Neutrophil (primary cell): Measurements from ENCODE around the gene FCHSD2.

Experiments used
- H3K27ac ChIP-seq: fragments of 200-600 bp; sonication (generic); 2 replicates; pipeline ENCODE4 v1.5.1; 2016; ENCODE audit warnings: mild to moderate bottlenecking, moderate library complexity
- H3K27me3 ChIP-seq: fragments of 200-600 bp; sonication (generic); 2 replicates; pipeline ENCODE4 v1.6.0; 2016; ENCODE audit warnings: mild to moderate bottlenecking
- H3K36me3 ChIP-seq: fragments of 200-600 bp; sonication (generic); 2 replicates; pipeline ENCODE4 v1.5.1; 2017
- H3K4me1 ChIP-seq, 2 experiments: fragments of 200-600 bp in 1 of 2; sonication (generic) in 1 of 2; 1 replicate in 1 of 2; 2 replicates in 1 of 2; pipeline versions ENCODE4 v1.5.1 to v1.6.1; 2013 to 2016; ENCODE audit warnings: low read depth in 1 of 2, low read length in 1 of 2, mild to moderate bottlenecking in 1 of 2, moderate library complexity in 1 of 2; ENCODE audit not compliant: control insufficient read depth in 1 of 2, insufficient read depth in 1 of 2
- H3K4me3 ChIP-seq, 2 experiments: fragments of 200-600 bp in 1 of 2; sonication (generic) in 1 of 2; 1 replicate in 1 of 2; 2 replicates in 1 of 2; pipeline ENCODE4 v1.5.1; 2013 to 2016; ENCODE audit warnings: low read depth in 1 of 2, low read length in 1 of 2, mild to moderate bottlenecking in 1 of 2, moderate library complexity in 1 of 2
- H3K9me3 ChIP-seq: fragments of 200-600 bp; sonication (generic); 2 replicates; pipeline ENCODE4 v1.5.1; 2016
- TF ChIP-seq, protein P1 (sequence below): fragments of 200-600 bp; sonication (generic); IDR thresholded peaks from 2 replicates; pipeline ENCODE4 v1.5.1; 2016; ENCODE audit warnings: antibody characterized with exemption

The FCHSD2 gene

DNA sequence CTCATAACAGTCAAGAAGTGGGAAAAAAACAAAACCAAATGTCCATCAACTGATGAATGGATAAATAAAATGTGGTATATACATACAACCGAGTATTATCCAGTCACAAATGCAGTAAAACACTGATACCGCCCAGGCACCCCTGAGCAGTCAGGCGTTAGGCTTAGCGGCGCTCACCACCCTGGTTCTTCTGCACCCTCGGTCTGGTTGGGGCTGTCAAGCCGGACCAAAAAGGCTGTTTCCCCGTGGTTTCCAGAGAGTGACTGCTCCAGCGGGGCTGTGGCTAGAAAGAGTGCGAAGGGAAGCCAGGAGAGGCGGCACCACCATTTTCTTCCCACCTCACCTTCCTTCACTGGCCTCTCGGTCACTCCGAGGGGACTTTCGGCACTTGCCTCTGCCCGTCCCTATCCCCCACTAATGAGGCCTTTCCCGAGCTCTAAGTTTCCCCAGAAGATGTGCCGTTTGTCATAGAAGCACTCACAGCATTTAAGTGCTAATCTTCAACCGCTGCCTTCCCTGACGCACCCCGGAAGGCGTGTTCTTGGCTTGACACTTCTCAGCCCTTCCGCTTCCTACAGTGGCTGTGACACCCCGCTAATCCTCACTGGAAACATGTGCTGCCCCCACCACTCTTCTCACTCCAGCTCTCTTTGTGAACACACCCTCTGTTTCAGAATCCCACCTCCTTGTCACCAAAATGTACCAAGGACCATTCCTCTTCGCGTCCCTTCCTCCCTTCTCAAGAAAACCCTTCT lies 42.4 kb downstream of the FCHSD2 start:
- no peak overlapping the region for H3K4me3 ChIP-seq
- no peaks in the 10 kb centered on the region for H3K9me3 ChIP-seq
- TF ChIP-seq, protein P1, sequence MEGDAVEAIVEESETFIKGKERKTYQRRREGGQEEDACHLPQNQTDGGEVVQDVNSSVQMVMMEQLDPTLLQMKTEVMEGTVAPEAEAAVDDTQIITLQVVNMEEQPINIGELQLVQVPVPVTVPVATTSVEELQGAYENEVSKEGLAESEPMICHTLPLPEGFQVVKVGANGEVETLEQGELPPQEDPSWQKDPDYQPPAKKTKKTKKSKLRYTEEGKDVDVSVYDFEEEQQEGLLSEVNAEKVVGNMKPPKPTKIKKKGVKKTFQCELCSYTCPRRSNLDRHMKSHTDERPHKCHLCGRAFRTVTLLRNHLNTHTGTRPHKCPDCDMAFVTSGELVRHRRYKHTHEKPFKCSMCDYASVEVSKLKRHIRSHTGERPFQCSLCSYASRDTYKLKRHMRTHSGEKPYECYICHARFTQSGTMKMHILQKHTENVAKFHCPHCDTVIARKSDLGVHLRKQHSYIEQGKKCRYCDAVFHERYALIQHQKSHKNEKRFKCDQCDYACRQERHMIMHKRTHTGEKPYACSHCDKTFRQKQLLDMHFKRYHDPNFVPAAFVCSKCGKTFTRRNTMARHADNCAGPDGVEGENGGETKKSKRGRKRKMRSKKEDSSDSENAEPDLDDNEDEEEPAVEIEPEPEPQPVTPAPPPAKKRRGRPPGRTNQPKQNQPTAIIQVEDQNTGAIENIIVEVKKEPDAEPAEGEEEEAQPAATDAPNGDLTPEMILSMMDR = no peak
- H3K27ac ChIP-seq = peak overlapping the region; percentile 36
- H3K36me3 ChIP-seq = no peaks in the 10 kb centered on the region
- H3K4me1 ChIP-seq = peaks cover 0 to 3% of the 10 kb centered on the region in 2 experiments
- no peaks in the 10 kb centered on the region for H3K27me3 ChIP-seq

DNA sequence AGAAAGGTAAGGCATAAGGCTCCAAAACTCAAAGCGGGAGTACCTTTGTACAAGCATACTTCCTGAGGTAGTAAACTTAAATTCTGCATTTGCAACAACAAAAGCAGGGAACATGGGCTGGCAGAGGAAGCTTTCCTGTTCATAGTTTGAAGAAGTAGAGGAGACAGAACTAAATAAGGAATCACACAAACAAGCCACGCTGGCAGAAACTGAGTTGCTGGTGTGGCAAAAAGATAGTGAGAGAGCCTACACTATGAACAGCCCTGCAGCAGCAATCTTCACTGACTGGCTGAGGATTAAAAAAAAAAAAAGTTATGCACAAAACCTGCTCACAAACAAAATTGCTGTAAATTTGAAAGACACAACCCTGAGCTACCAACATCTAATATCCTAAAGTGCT lies 46.5 kb downstream of the FCHSD2 start:
- Histone ChIP-seq H3K36me3 (no peaks in the 10 kb centered on the region), H3K4me3 (no peak overlapping the region), H3K9me3 (no peaks in the 10 kb centered on the region), H3K4me1 (peaks cover 0 to 3% of the 10 kb centered on the region in 2 experiments), H3K27ac (peak overlapping the region; percentile 2), H3K27me3 (no peaks in the 10 kb centered on the region)
- TF ChIP-seq, protein P1 = no peak

DNA sequence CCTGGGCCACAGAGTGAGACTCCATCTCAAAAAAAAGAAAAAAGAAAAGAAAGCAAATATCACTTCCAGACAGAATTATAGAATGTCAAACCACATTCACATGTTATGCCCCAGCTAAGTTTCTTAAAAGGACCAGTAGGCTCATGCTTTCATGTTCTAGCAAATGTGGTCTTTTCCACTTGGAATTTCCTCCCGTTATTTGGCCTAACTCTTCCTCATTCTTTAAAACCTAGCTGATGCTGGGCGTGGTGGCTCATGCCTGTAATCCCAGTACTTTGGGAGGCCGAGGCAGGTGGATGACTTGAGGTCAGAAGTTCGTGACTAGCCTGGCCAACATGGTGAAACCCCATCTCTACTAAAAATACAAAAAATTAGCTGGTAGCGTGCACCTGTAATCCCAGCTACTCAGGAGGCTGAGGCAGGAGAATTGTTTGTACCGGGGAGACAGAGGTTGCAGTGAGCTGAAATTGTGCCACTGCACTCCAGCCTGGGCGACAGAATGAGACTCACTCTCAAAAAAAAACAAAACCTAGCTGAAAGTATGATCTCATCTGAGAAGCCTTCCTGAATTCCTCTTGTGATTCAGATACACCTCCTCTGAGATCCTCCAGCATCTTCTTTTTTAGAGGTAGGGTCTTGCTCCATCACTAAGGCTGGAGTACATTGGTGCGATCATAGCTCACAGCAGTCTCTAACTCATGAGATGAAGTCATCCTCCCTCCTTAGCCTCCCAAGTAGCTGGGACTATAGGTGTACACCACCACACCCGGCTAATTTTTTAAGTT lies 50.4 kb downstream of the FCHSD2 start:
- TF ChIP-seq, protein P1 = no peak
- no peak overlapping the region for H3K4me3 ChIP-seq
- peaks cover 5 to 9% of the 10 kb centered on the region in 2 experiments for H3K4me1 ChIP-seq
- no peak overlapping the region for H3K27ac ChIP-seq
- no peaks in the 10 kb centered on the region for H3K36me3 ChIP-seq
- no peaks in the 10 kb centered on the region for H3K9me3 ChIP-seq
- H3K27me3 ChIP-seq = no peaks in the 10 kb centered on the region

DNA sequence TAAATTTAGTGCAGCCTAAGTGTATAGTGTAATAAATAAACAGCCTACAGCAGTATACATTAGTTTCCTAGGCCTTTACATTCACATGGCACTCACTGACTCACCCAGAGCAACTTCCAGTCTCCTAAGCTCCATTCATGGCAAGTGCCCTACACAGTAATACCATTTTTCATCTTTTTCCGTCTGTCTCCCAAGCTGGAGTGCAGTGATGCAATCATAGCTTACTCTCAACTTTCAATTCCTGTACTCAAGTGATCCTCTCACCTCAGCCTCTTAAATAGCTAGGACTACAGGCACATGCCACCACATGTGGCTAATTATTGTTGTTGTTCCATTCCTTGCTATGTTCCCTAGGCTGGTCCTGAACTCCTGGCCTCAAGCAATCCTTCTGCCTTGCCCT lies 54.4 kb downstream of the FCHSD2 start:
- Histone ChIP-seq H3K36me3 (no peaks in the 10 kb centered on the region), H3K27ac (peak overlapping the region; percentile 35), H3K9me3 (no peaks in the 10 kb centered on the region), H3K4me3 (no peak overlapping the region), H3K27me3 (no peaks in the 10 kb centered on the region), H3K4me1 (peaks cover 21 to 23% of the 10 kb centered on the region in 2 experiments)
- TF ChIP-seq, protein P1 = no peak

DNA sequence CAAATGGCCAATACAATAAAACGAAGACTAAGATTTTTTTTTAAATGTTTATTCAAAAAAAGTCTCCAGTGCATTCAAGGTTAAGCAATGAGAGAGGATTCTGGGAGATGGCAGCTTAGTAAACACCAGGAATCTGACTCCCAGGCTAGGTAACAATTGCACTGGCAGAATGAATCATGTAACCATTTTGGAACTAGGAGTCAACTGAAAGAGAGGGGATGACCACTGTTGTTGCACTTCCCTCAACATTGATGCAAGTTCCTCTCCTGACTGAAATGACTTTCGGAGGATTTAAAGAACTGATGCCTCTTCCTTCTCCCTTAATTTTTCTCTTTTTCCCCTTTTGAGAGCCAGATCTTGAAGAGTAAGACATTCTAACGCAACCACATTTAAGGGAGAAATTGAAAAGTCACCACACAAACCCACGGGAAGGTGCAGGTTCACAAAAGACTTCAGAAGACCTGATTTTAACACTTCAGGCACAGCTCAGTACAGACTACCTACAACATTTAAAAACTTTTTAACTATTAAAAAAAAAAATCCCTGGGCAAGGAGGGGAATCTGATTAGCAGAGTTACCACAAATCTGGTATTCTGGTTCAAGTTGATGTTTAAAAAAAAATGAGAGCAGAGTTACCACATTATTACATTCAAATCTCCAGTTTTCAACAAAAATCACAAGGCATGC lies 56.8 kb downstream of the FCHSD2 start:
- H3K27ac ChIP-seq = peak overlapping the region; percentile 72
- no peaks in the 10 kb centered on the region for H3K9me3 ChIP-seq
- peaks cover 5% of the 10 kb centered on the region for H3K36me3 ChIP-seq
- H3K4me1 ChIP-seq = peaks cover 21 to 23% of the 10 kb centered on the region in 2 experiments
- TF ChIP-seq, protein P1 = no peak
- H3K27me3 ChIP-seq = no peaks in the 10 kb centered on the region
- peak overlapping the region in 1 of 2 experiments; percentile 15 for H3K4me3 ChIP-seq
